K562 (cell line): Measurements from ENCODE around the gene ULBP2. TPM values are rescaled to one million over a fixed set of nuclear protein-coding genes. Genes with fewer than 3 reads are reported as not detected.

ENCODE experiments used
- ATAC-seq: fragments of 200-7000 bp; cut with Tn5 transposase; 3 replicates; pipeline ENCODE4 v1.9.1; 2020; ENCODE audit warnings: moderate library complexity
- BruUV-seq: library from RNA; stranded (reverse); fragments of 400-500 nt; replicated peaks from 2 replicates; lab custom pipeline; 2021; lab: Mats Ljungman, UMichigan
- CTCF ChIA-PET: fragments of 300-600 bp; formaldehyde crosslinking; extraction: SDS; loops from one replicate; lab custom pipeline; 2021; ENCODE audit warnings: low intra/inter-chr PET ratio; lab: Yijun Ruan, JAX
- POLR2A ChIA-PET: fragments of 300-600, 350-650 bp; sonication (Branson Sonifier 250); formaldehyde crosslinking; extraction: SDS; loops from one replicate; lab custom pipeline; 2021; ENCODE audit warnings: antibody characterized with exemption, inconsistent platforms; lab: Yijun Ruan, JAX
- DNase-seq, 4 experiments: peaks; one replicate each; pipeline versions ENCODE4 v3.0.0 to v3.0.0-alpha.2; 2011 to 2018; ENCODE audit warnings: low spot score in 3 of 4, mixed read lengths in 3 of 4; ENCODE audit errors: extremely low read depth in 1 of 4
- FAIRE-seq: peaks from 2 replicates; lab custom pipeline; 2011; peaks lifted over from hg19 to GRCh38; lab: Jason Lieb, UNC
- H2AFZ ChIP-seq: 2 replicates; pipeline ENCODE4 v1.6.0; 2011; ENCODE audit warnings: low read depth, low read length, control low read depth, inconsistent platforms
- H3K27ac ChIP-seq: fragments of 200-600 bp; 3 replicates; pipeline ENCODE4 v1.8.0; 2011; ENCODE audit warnings: low read depth, mild to moderate bottlenecking, control low read depth, inconsistent platforms, low read length, moderate library complexity, mixed read lengths; ENCODE audit errors: extremely low read depth
- H3K27me3 ChIP-seq, 2 experiments: fragments of 300-600 bp in 1 of 2; 2 replicates in 1 of 2; 3 replicates in 1 of 2; pipeline versions ENCODE4 v1.6.0 to v1.8.0; 2011; ENCODE audit warnings: inconsistent platforms in 2 of 2, low read length in 2 of 2, mild to moderate bottlenecking in 1 of 2, mixed read lengths in 1 of 2, moderate library complexity in 1 of 2; ENCODE audit not compliant: control insufficient read depth in 2 of 2, insufficient read depth in 2 of 2
- H3K36me3 ChIP-seq: fragments of 300-600 bp; 3 replicates; pipeline ENCODE4 v1.8.0; 2011; ENCODE audit warnings: mild to moderate bottlenecking, low read length, inconsistent platforms; ENCODE audit not compliant: control insufficient read depth, insufficient read depth
- H3K4me1 ChIP-seq, 2 experiments: fragments of 200-600 bp in 1 of 2; replicated peaks in 1 of 2; 2 replicates in 1 of 2; 3 replicates in 1 of 2; pipeline versions ENCODE4 v1.5.1 to v1.8.0; 2011; ENCODE audit warnings: inconsistent platforms in 2 of 2, low read length in 2 of 2, mild to moderate bottlenecking in 1 of 2, mixed read lengths in 1 of 2, moderate library complexity in 1 of 2; ENCODE audit not compliant: control insufficient read depth in 2 of 2, insufficient read depth in 2 of 2
- H3K4me2 ChIP-seq: 2 replicates; pipeline ENCODE4 v1.6.1; 2011; ENCODE audit warnings: low read length, control low read depth, inconsistent platforms, mixed read lengths; ENCODE audit not compliant: insufficient read depth
- H3K4me3 ChIP-seq: fragments of 200-600 bp; sonication (generic), shearing (Covaris generic); 2 replicates; pipeline ENCODE4 v1.5.1; 2016; ENCODE audit warnings: control low read depth, inconsistent platforms
- H3K79me2 ChIP-seq: fragments of 200-600 bp; 3 replicates; pipeline ENCODE4 v1.8.0; 2011; ENCODE audit warnings: low read length, inconsistent platforms; ENCODE audit not compliant: control insufficient read depth, insufficient read depth
- H3K9ac ChIP-seq, 2 experiments: 2 replicates each; pipeline versions ENCODE4 v1.6.0 to v1.6.1; 2011; ENCODE audit warnings: low read depth in 2 of 2, low read length in 2 of 2, control low read depth in 1 of 2, inconsistent platforms in 1 of 2, mild to moderate bottlenecking in 1 of 2, mixed read lengths in 1 of 2; ENCODE audit not compliant: insufficient read depth in 1 of 2
- H3K9me1 ChIP-seq: one replicate; pipeline ENCODE4 v1.6.0; 2011; ENCODE audit warnings: inconsistent platforms, mild to moderate bottlenecking, low read length, moderate library complexity; ENCODE audit not compliant: control insufficient read depth, insufficient read depth
- H3K9me3 ChIP-seq: replicated peaks from 2 replicates; pipeline ENCODE4 v1.5.1; 2011; ENCODE audit warnings: low read depth, low read length, inconsistent platforms; ENCODE audit not compliant: control insufficient read depth, insufficient read depth
- H4K20me1 ChIP-seq: replicated peaks from 2 replicates; pipeline ENCODE4 v1.6.1; 2011; ENCODE audit warnings: low read length, inconsistent platforms, mixed read lengths; ENCODE audit not compliant: control insufficient read depth, insufficient read depth
- MTA1 ChIP-seq: fragments of 450-650 bp; IDR thresholded peaks from 2 replicates; pipeline ENCODE4 v1.6.1; 2017; ENCODE audit warnings: borderline replicate concordance
- NFIC ChIP-seq: fragments of 450-650 bp; IDR thresholded peaks from 2 replicates; pipeline ENCODE4 v1.6.1; 2017; ENCODE audit warnings: mild to moderate bottlenecking, inconsistent platforms
- NKRF ChIP-seq: fragments of 450-650 bp; IDR thresholded peaks from 2 replicates; pipeline ENCODE4 v1.6.1; 2016; ENCODE audit warnings: borderline replicate concordance
- STAG1 ChIP-seq: sonication (generic); formaldehyde crosslinking; IDR thresholded peaks from 2 replicates; pipeline ENCODE4 v1.5.0; 2020; ENCODE audit warnings: missing genetic modification reagents, borderline replicate concordance
- WGBS: fragments of 100-300 bp; shearing (Covaris generic); methylation state at CpG from one replicate; pipeline ENCODE4 v1.1.6; 2016; ENCODE audit warnings: low coverage, mixed read lengths; ENCODE audit not compliant: insufficient coverage; ENCODE audit errors: missing lambda C conversion rate; 5-methylcytosine and 5-hydroxymethylcytosine counted together
- in situ Hi-C: fragments of 300-500 bp; cut with MboI; formaldehyde crosslinking; loops from 4 replicates; pipeline ENCODE4 v1.15.0; 2018; ENCODE audit warnings: inconsistent platforms, mixed read lengths
- intact Hi-C: fragments of 100-400 bp; cut with micrococcal nuclease; formaldehyde crosslinking; loops from 2 replicates; pipeline ENCODE4 v1.14.2; 2022
- polyA plus RNA-seq, 8 experiments: library from polyadenylated mRNA; depleted of rRNA in 4 of 8; stranded (reverse) in 5 of 8; unstranded in 3 of 8; fragments of >200 nt; fragmentation: Nextera tagmentation in 2 of 8; fragmentation: Illumina TruSeq in 1 of 8; extraction: Ambion mirVana in 2 of 8; extraction: Trizol in 1 of 8; gene quantifications; 2 replicates each; pipeline versions ENCODE4 v1.2.1 to v1.2.3, GENCODE V29; 2011 to 2014; ENCODE audit warnings: inconsistent platforms in 1 of 8, missing spikeins in 1 of 8
- total RNA-seq, 7 experiments: library from RNA; depleted of rRNA in 6 of 7; stranded (reverse); fragments of >200 nt in 6 of 7; fragmentation: Illumina TruSeq in 2 of 7; extraction: Trizol in 2 of 7; gene quantifications; 2 replicates each; pipeline versions ENCODE4 v1.2.1 to v1.2.3, GENCODE V29; 2011 to 2021; ENCODE audit warnings: low replicate concordance in 1 of 7

ULBP2 gene
- total and polyA plus RNA-seq, 9 of the 15 experiments (the other 6 are each of a cell fraction or from before 2014, with no cell fraction given) = 0.50 to 5.3 (median 1.2) TPM

GRCh38 chr6:149895833-149896271 lies 46.0 kb upstream of the ULBP2 start:
- BruUV-seq = no TSS peak
- 29% methylated on average over 5 of the region's 5 CpGs for WGBS

DNA sequence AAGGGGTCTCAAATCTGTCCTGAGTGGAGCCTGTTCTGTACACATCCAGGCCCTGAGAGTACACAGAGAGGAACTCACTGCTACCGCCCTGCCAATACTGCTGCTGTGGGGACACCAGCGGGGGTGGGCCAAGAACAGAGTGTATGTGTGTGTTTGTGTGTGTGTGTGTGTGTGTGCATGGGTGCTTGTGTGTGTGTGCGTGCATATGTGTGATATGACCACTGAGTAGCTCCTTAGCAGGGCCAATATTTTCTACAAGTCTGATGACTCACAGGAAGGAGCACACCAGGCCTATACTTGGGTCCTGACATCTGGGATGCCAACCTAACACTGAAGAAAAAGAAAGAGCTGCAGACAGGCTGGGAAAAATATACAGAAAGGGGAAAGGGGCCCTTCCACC lies 45.3 kb upstream of the ULBP2 start:
- no peak for DNase-seq
- Histone ChIP-seq H3K4me3 (no peak overlapping the region), H3K9me3 (no peaks in the 10 kb centered on the region), H3K79me2 (no peaks in the 10 kb centered on the region), H3K27me3 (peaks cover 41 to 66% of the 10 kb centered on the region in 2 experiments), H4K20me1 (no peaks in the 10 kb centered on the region), H3K9me1 (no peaks in the 10 kb centered on the region), H3K9ac (no peak overlapping the region), H3K36me3 (no peaks in the 10 kb centered on the region), H3K27ac (no peak overlapping the region), H3K4me2 (no peak overlapping the region), H3K4me1 (no peaks in the 10 kb centered on the region), H2AFZ (no peak overlapping the region)
- 18% methylated on average over 3 of the region's 3 CpGs for WGBS
- POLR2A ChIA-PET = interaction anchor here (1.0 kb wide), 2 partner anchors 12 to 26 kb away, joined by 3 read pairs; no protein-coding TSS in a partner anchor
- no peak for FAIRE-seq
- CTCF ChIA-PET = no interaction called here
- ATAC-seq = no peak; the same call in 2 of the 3 replicates
- BruUV-seq = no TSS peak
- in situ Hi-C loops = no loop called here
- TF ChIP-seq NKRF (no peak), MTA1 (no peak)
- intact Hi-C loops = no loop called here

More at GRCh38 chr6:149895833-149896271, 46.0 kb upstream of the ULBP2 start:
- FAIRE-seq (no peak), ATAC-seq (no peak), DNase-seq (peak in 1 of 4 experiments; percentile 7)
- Histone ChIP-seq H4K20me1 (no peaks in the 10 kb centered on the region), H3K27me3 (peaks cover 37 to 60% of the 10 kb centered on the region in 2 experiments), H3K79me2 (no peaks in the 10 kb centered on the region), H3K9ac (no peak overlapping the region), H3K4me1 (no peaks in the 10 kb centered on the region), H3K4me3 (no peak overlapping the region), H3K36me3 (no peaks in the 10 kb centered on the region), H3K9me1 (no peaks in the 10 kb centered on the region), H2AFZ (no peak overlapping the region; the same call in 1 of the 2 replicates), H3K27ac (no peak overlapping the region), H3K4me2 (no peak overlapping the region), H3K9me3 (no peaks in the 10 kb centered on the region)
- in situ Hi-C loops = no loop called here
- POLR2A ChIA-PET = interaction anchor here (1.0 to 1.4 kb wide), 3 partner anchors 9 to 25 kb away, joined by 3 to 13 read pairs (median 3); no protein-coding TSS in a partner anchor
- intact Hi-C loops = no loop called here
- CTCF ChIA-PET = no interaction called here
- TF ChIP-seq STAG1 (CRISPR knock-in tag) (no peak), NFIC (peak; percentile 16; the same call in 1 of the 2 replicates)
